CD4-positive, alpha-beta T cell treated with Interleukin-6 at 100 ng/mL for 8 hours (primary cell): Measurements from ENCODE around the gene INSRR.

Experiments used
- DNase-seq: peaks from one replicate; pipeline ENCODE4 v3.0.0-alpha.2; 2020; ENCODE audit warnings: mixed read lengths, low spot score

INSRR gene

GRCh38 chr1:156874572-156875340 is 15.8 kb upstream of the INSRR start:
- DNase-seq, result no peak

- no peak for DNase-seq
Measured at GRCh38 chr1:156874142-156874541, 15.2 kb upstream of the INSRR start.

- DNase-seq, result no peak
Measured at GRCh38 chr1:156873659-156874058, 14.7 kb upstream of the INSRR start.

- no peak for DNase-seq
Measured at GRCh38 chr1:156869455-156869854, 10.5 kb upstream of the INSRR start.

- no peak for DNase-seq
Measured at GRCh38 chr1:156868341-156868740, 9.4 kb upstream of the INSRR start.

- DNase-seq, result no peak
Measured at GRCh38 chr1:156866249-156866909, 7.5 kb upstream of the INSRR start.

GRCh38 chr1:156865865-156866248 is 6.9 kb upstream of the INSRR start:
- no peak for DNase-seq

GRCh38 chr1:156865258-156865657 is 6.3 kb upstream of the INSRR start:
- no peak for DNase-seq

- DNase-seq, result no peak
Measured at GRCh38 chr1:156864796-156865195, 5.9 kb upstream of the INSRR start.

- DNase-seq, result no peak
Measured at GRCh38 chr1:156863631-156864030, 4.7 kb upstream of the INSRR start.

GRCh38 chr1:156862997-156863599 is 4.2 kb upstream of the INSRR start:
- no peak for DNase-seq

GRCh38 chr1:156862584-156862983 is 3.7 kb upstream of the INSRR start:
- DNase-seq, result no peak

GRCh38 chr1:156860628-156861423 is 1.9 kb upstream of the INSRR start, which contains the start of gene NTRK1:
NTRK1 (plus strand) TSS chr1:156860865; CDS start chr1:156860935, 70 bp downstream.
- DNase-seq, result peak; percentile 39

GRCh38 chr1:156860113-156860627 is 1.3 kb upstream of the INSRR start:
- DNase-seq, result peak; percentile 40

GRCh38 chr1:156859523-156860112 is 701 bp upstream of the INSRR start:
- DNase-seq, result no peak

- DNase-seq, result no peak
Measured at GRCh38 chr1:156858555-156858956, 361 bp downstream of the INSRR start.

- DNase-seq, result no peak
Measured at GRCh38 chr1:156857532-156857931, 1.4 kb downstream of the INSRR start.

GRCh38 chr1:156856282-156856785 is 2.6 kb downstream of the INSRR start:
- no peak for DNase-seq

GRCh38 chr1:156854634-156855033 is 4.3 kb downstream of the INSRR start:
- DNase-seq, result no peak

GRCh38 chr1:156853761-156854160 is 5.2 kb downstream of the INSRR start:
- DNase-seq, result no peak

GRCh38 chr1:156852418-156852874 is 6.5 kb downstream of the INSRR start:
- no peak for DNase-seq
